Renal cortex interstitium (tissue), 15 donors: ENCODE measurements around the gene RASA3. TPM values are rescaled to one million over a fixed set of nuclear protein-coding genes. Genes with fewer than 3 reads are reported as not detected.
"Not testable (repeated sequence)": the region's sequence is repeated elsewhere in the genome, so short reads cannot be mapped to it uniquely, and the experiment has no call there.

Experiments
- DNase-seq, 11 donors: peaks; one replicate each; pipeline ENCODE4 v3.0.0-alpha.2; 2013; ENCODE audit warnings: low read depth in 9 of 11, low spot score in 4 of 11; ENCODE audit errors: extremely low read depth in 1 of 11
- long read RNA-seq, 16 experiments: transcript quantifications; one replicate each; lab custom pipeline, GENCODE V29; 2026
- polyA plus RNA-seq, 3 donors: library from polyadenylated mRNA; unstranded; fragments of 120-200 nt; gene quantifications; one replicate each; pipeline ENCODE4 v1.2.1, GENCODE V29; 2013; ENCODE audit not compliant: insufficient read length in 3 of 3

The RASA3 gene
- 10 to 100 TPM; 11.0 to 14.2 (median 12.5) TPM for polyA plus RNA-seq
- long read RNA-seq, donor 1, full-length matches to known transcripts = 1 of 1 reads
- long read RNA-seq, donor 1, partial matches to known transcripts = 0 of 1 reads
- long read RNA-seq, donor 1, other reads (novel, unspliced or antisense) = 0 of 1 reads
- long read RNA-seq, donor 2 = 0 reads
- long read RNA-seq, donor 3, full-length matches to known transcripts = 2 of 89 reads
- long read RNA-seq, donor 3, partial matches to known transcripts = 74 of 89 reads
- long read RNA-seq, donor 3, other reads (novel, unspliced or antisense) = 13 of 89 reads
- long read RNA-seq, donor 4 = 0 reads
- long read RNA-seq, donor 5 = 0 reads
- long read RNA-seq, donor 6 = 0 reads
- long read RNA-seq, donor 7, full-length matches to known transcripts = 1 of 1 reads
- long read RNA-seq, donor 7, partial matches to known transcripts = 0 of 1 reads
- long read RNA-seq, donor 7, other reads (novel, unspliced or antisense) = 0 of 1 reads
- long read RNA-seq, donor 8 = 0 reads
- long read RNA-seq, donor 9, full-length matches to known transcripts = 2 of 2 reads
- long read RNA-seq, donor 9, partial matches to known transcripts = 0 of 2 reads
- long read RNA-seq, donor 9, other reads (novel, unspliced or antisense) = 0 of 2 reads
- long read RNA-seq, donor 10, full-length matches to known transcripts = 1 of 1 reads
- long read RNA-seq, donor 10, partial matches to known transcripts = 0 of 1 reads
- long read RNA-seq, donor 10, other reads (novel, unspliced or antisense) = 0 of 1 reads
- long read RNA-seq, donor 11 = 0 reads
- long read RNA-seq, donor 12 = 0 reads
- long read RNA-seq, donor 13 = 0 reads
- long read RNA-seq, donor 14 = 0 reads
- long read RNA-seq, donor 15, full-length matches to known transcripts = 1 of 1 reads
- long read RNA-seq, donor 15, partial matches to known transcripts = 0 of 1 reads
- long read RNA-seq, donor 15, other reads (novel, unspliced or antisense) = 0 of 1 reads
- long read RNA-seq, donor 16, full-length matches to known transcripts = 2 of 12 reads
- long read RNA-seq, donor 16, partial matches to known transcripts = 10 of 12 reads
- long read RNA-seq, donor 16, other reads (novel, unspliced or antisense) = 0 of 12 reads

GRCh38 chr13:114132419-114133121, at the start of gene RASA3:
TSS of gene RASA3 (minus strand) at chr13:114132623. CDS start at chr13:114132489, 134 bp downstream.
- peak in 6 of 11 donors; percentile 69 to 82 (median 76) for DNase-seq

GRCh38 chr13:114179087-114179658, 46.8 kb upstream of the RASA3 start, which contains the start of gene CFAP97D2:
TSS of gene CFAP97D2 (plus strand) at chr13:114179257. CDS start at chr13:114179331, 74 bp downstream.
- DNase-seq = no peak

- DNase-seq = no peak
Measured at GRCh38 chr13:114177245-114178010, 45.0 kb upstream of the RASA3 start.

- not testable (repeated sequence) for DNase-seq
Measured at GRCh38 chr13:114176359-114176902, 44.0 kb upstream of the RASA3 start.

- no peak for DNase-seq
Measured at GRCh38 chr13:114174529-114174961, 42.1 kb upstream of the RASA3 start.

- DNase-seq = no peak
Measured at GRCh38 chr13:114173745-114174144, 41.3 kb upstream of the RASA3 start.

- DNase-seq = no peak
Measured at GRCh38 chr13:114173272-114173671, 40.8 kb upstream of the RASA3 start.

- DNase-seq = no peak
Measured at GRCh38 chr13:114167885-114168284, 35.5 kb upstream of the RASA3 start.

GRCh38 chr13:114167426-114167825, 35.0 kb upstream of the RASA3 start:
- DNase-seq = no peak

- DNase-seq = no peak
Measured at GRCh38 chr13:114166381-114167131, 34.1 kb upstream of the RASA3 start.

- DNase-seq = no peak
Measured at GRCh38 chr13:114164681-114165429, 32.4 kb upstream of the RASA3 start.

- no peak for DNase-seq
Measured at GRCh38 chr13:114164053-114164452, 31.6 kb upstream of the RASA3 start.

GRCh38 chr13:114162533-114162922, 30.1 kb upstream of the RASA3 start:
- no peak for DNase-seq

GRCh38 chr13:114161644-114162532, 29.5 kb upstream of the RASA3 start:
- DNase-seq = no peak

- no peak for DNase-seq
Measured at GRCh38 chr13:114161028-114161556, 28.7 kb upstream of the RASA3 start.
